Muscle layer of colon (tissue), 2 donors: ENCODE results near the gene FOXP2.

Experiments
- H3K27ac ChIP-seq: one replicate; pipeline ENCODE4 v1.7.0; 2013; ENCODE audit warnings: low read depth, mild to moderate bottlenecking, low read length, moderate library complexity
- H3K27me3 ChIP-seq, 2 donors: one replicate each; pipeline ENCODE4 v1.7.0; 2013; ENCODE audit warnings: low read length in 2 of 2, mild to moderate bottlenecking in 2 of 2; ENCODE audit not compliant: insufficient read depth in 2 of 2, control insufficient read depth in 1 of 2
- H3K36me3 ChIP-seq: one replicate; pipeline ENCODE4 v1.7.0; 2013; ENCODE audit warnings: mild to moderate bottlenecking, low read length; ENCODE audit not compliant: insufficient read depth
- H3K4me1 ChIP-seq: one replicate; pipeline ENCODE4 v1.7.0; 2013; ENCODE audit warnings: mild to moderate bottlenecking, low read length; ENCODE audit not compliant: insufficient read depth
- H3K4me3 ChIP-seq, 2 donors: one replicate each; pipeline ENCODE4 v1.7.0; 2013; ENCODE audit warnings: low read length in 2 of 2, low read depth in 1 of 2, mild to moderate bottlenecking in 1 of 2, moderate library complexity in 1 of 2
- H3K9ac ChIP-seq: one replicate; pipeline ENCODE4 v1.7.0; 2013; ENCODE audit warnings: low read length
- H3K9me3 ChIP-seq: one replicate; pipeline ENCODE4 v1.7.0; 2013; ENCODE audit warnings: mild to moderate bottlenecking, low read length
- donor health status: abdominal sarcoma.
- donor health status: Adenocarcinoma of cecum.

Gene FOXP2

GRCh38 chr7:114741911-114742310 lies 327.3 kb downstream of the FOXP2 start:
- Histone ChIP-seq H3K27ac (no peak overlapping the region), H3K27me3 (no peaks in the 10 kb centered on the region), H3K36me3 (no peaks in the 10 kb centered on the region), H3K9me3 (no peaks in the 10 kb centered on the region), H3K9ac (no peak overlapping the region), H3K4me3 (no peak overlapping the region), H3K4me1 (no peaks in the 10 kb centered on the region)
